ENCODE measurements around the gene TMEM86B. TPM values are rescaled to one million over a fixed set of nuclear protein-coding genes. Genes with fewer than 3 reads are reported as not detected.

Gene TMEM86B
- total RNA-seq, 6 donors from 2014 or later = 2.0 to 10.5 (median 4.8) TPM

GRCh38 chr19:55248704-55249103, 20.1 kb upstream of the TMEM86B start:
- Histone ChIP-seq H3K4me1 (peaks cover 11 to 64% (median 36%) of the 10 kb centered on the region in 4 donors), H3K36me3 (peaks cover 10 to 42% (median 35%) of the 10 kb centered on the region in 4 donors), H3K4me3 (no peak overlapping the region), H3K27me3 (no peaks in the 10 kb centered on the region), H3K9me3 (no peaks in the 10 kb centered on the region), H3K27ac (no peak overlapping the region)
- no peak for ATAC-seq (ENCODE audit: low FRiP score in 2 of 2)
- WGBS, 2 donors = 93 to 94% methylated on average over 7 to 9 of the region's 9 CpGs
- TF ChIP-seq POLR2A (IDR thresholded peaks at IDR 0.05) (no peak), POLR2AphosphoS5 (IDR thresholded peaks at IDR 0.05) (no peak), EP300 (IDR thresholded peaks at IDR 0.05) (no peak)
- TF ChIP-seq, protein P1, sequence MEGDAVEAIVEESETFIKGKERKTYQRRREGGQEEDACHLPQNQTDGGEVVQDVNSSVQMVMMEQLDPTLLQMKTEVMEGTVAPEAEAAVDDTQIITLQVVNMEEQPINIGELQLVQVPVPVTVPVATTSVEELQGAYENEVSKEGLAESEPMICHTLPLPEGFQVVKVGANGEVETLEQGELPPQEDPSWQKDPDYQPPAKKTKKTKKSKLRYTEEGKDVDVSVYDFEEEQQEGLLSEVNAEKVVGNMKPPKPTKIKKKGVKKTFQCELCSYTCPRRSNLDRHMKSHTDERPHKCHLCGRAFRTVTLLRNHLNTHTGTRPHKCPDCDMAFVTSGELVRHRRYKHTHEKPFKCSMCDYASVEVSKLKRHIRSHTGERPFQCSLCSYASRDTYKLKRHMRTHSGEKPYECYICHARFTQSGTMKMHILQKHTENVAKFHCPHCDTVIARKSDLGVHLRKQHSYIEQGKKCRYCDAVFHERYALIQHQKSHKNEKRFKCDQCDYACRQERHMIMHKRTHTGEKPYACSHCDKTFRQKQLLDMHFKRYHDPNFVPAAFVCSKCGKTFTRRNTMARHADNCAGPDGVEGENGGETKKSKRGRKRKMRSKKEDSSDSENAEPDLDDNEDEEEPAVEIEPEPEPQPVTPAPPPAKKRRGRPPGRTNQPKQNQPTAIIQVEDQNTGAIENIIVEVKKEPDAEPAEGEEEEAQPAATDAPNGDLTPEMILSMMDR (IDR thresholded peaks at IDR 0.05) = no peak
- DNase-seq = no peak

GRCh38 chr19:55248166-55248675, 19.7 kb upstream of the TMEM86B start:
- Histone ChIP-seq H3K27me3 (no peaks in the 10 kb centered on the region), H3K4me1 (peaks cover 6 to 59% (median 31%) of the 10 kb centered on the region in 4 donors), H3K4me3 (no peak overlapping the region), H3K36me3 (peaks cover 10 to 46% (median 40%) of the 10 kb centered on the region in 4 donors), H3K27ac (no peak overlapping the region), H3K9me3 (no peaks in the 10 kb centered on the region)
- peak in 1 of 2 donors; percentile 37 for DNase-seq
- no peak for ATAC-seq (ENCODE audit: low FRiP score in 2 of 2)
- WGBS, 2 donors = 85 to 86% methylated on average over 5 to 9 of the region's 10 CpGs
- TF ChIP-seq POLR2A (IDR thresholded peaks at IDR 0.05) (no peak), EP300 (IDR thresholded peaks at IDR 0.05) (no peak), POLR2AphosphoS5 (IDR thresholded peaks at IDR 0.05) (no peak)
- TF ChIP-seq, protein P1 (IDR thresholded peaks at IDR 0.05) = no peak

GRCh38 chr19:55247621-55248099, 19.1 kb upstream of the TMEM86B start:
- no peak overlapping the region for H3K27ac ChIP-seq
- WGBS, 2 donors = 35 to 65% methylated on average over 8 to 9 of the region's 10 CpGs
- DNase-seq (peak in 1 of 2 donors; percentile 61), ATAC-seq (ENCODE audit: low FRiP score in 2 of 2) (peak; percentile 50 to 86)
- H3K36me3 ChIP-seq = peaks cover 13 to 46% (median 44%) of the 10 kb centered on the region in 4 donors
- H3K4me3 ChIP-seq = no peak overlapping the region
- H3K27me3 ChIP-seq = no peaks in the 10 kb centered on the region
- H3K4me1 ChIP-seq = peaks cover under 1 to 55% (median 25%) of the 10 kb centered on the region in 4 donors
- no peaks in the 10 kb centered on the region for H3K9me3 ChIP-seq
- TF ChIP-seq EP300 (IDR thresholded peaks at IDR 0.05) (no peak), POLR2A (IDR thresholded peaks at IDR 0.05) (no peak), POLR2AphosphoS5 (IDR thresholded peaks at IDR 0.05) (no peak)
- TF ChIP-seq, protein P1 (IDR thresholded peaks at IDR 0.05) = no peak

- WGBS, 2 donors = 87 to 92% methylated on average over 32 to 40 of the region's 40 CpGs
- Histone ChIP-seq H3K27ac (no peak overlapping the region), H3K36me3 (peaks cover 20 to 55% (median 53%) of the 10 kb centered on the region in 4 donors), H3K4me1 (peaks cover 0 to 46% (median 21%) of the 10 kb centered on the region in 4 donors), H3K27me3 (no peaks in the 10 kb centered on the region), H3K4me3 (no peak overlapping the region), H3K9me3 (no peaks in the 10 kb centered on the region)
- DNase-seq = peak in 1 of 2 donors; percentile 78
- TF ChIP-seq POLR2AphosphoS5 (IDR thresholded peaks at IDR 0.05) (no peak), EP300 (IDR thresholded peaks at IDR 0.05) (no peak), POLR2A (IDR thresholded peaks at IDR 0.05) (no peak)
- TF ChIP-seq, protein P1 (IDR thresholded peaks at IDR 0.05) = no peak
- ATAC-seq (ENCODE audit: low FRiP score in 2 of 2) = peak in 1 of 2 donors; percentile 2
These were observed 18.2 kb upstream of the TMEM86B start for GRCh38 chr19:55246462-55247451.
